NOMO-1 treated with DMSO at 0.1 percent for 48 hours (cell line): Measurements from ENCODE around the gene SMARCA2.

Experiments used
- DNase-seq: peaks from one replicate; lab custom pipeline; 2025; ENCODE audit not compliant: unreplicated experiment; lab: John Stamatoyannopoulos, UW

The SMARCA2 gene

DNA sequence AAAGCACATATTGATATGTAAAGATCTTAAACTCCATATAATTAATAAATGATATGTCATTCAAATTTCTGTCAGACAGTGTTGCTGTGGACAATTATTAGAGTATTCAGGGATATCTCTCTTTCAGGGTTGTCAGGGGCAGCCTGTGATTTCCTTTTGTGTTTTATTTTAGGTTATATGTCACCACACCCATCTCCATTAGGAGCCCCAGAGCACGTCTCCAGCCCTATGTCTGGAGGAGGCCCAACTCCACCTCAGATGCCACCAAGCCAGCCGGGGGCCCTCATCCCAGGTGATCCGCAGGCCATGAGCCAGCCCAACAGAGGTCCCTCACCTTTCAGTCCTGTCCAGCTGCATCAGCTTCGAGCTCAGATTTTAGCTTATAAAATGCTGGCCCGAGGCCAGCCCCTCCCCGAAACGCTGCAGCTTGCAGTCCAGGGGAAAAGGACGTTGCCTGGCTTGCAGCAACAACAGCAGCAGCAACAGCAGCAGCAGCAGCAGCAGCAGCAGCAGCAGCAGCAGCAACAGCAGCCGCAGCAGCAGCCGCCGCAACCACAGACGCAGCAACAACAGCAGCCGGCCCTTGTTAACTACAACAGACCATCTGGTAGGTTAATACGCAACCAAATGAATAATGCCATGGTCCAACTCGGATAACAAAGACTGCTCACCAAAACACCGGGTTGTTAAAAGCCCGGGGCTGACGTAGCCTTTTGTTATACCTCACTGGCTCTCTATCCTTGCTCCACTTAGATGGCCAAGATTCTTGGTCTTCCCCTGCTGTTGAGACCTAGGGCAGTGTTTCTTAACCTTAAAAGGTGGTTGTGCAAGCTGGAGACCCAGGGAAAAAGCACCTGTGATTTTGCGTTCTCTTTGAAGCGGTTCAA is 24.4 kb downstream of the SMARCA2 start:
- DNase-seq: no peak

DNA sequence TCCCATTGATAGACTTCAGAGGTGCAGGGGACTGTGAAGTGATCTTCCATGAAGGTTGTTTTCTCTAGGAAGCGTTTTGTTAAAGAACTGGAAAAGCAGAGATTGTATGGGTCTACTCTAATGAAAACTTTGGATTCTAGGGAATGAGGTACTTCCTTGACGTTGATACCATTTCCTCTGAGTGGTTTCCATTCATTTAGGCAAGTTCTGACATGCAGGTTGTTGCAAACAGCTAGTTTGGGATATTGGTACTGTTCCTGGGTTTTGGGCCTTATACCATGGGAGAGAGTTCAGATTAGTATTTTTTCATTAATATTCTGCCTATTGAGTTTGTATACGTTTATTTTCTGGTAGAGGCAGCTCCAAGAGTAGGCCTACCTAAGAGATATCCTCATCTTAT is 25.7 kb downstream of the SMARCA2 start:
- DNase-seq: no peak

DNA sequence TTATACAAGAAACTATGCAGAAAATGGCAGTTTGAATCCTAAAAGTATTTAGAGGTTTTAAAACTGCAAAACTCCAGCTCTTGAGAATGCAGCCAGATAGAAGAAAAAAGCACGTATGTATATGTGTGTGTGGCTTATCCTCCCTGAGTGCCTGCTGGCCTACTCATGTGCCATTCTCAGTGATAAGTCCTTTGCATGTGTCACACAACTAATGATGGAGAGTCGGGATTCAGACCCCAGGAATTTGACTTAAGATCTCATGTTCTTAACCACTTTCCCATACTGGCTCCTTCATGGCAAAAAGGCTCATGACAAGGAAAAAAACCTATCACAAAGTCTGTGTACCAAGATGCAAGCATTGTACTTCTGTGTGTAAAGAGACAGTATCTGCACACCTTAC is 26.6 kb downstream of the SMARCA2 start:
- no peak for DNase-seq

DNA sequence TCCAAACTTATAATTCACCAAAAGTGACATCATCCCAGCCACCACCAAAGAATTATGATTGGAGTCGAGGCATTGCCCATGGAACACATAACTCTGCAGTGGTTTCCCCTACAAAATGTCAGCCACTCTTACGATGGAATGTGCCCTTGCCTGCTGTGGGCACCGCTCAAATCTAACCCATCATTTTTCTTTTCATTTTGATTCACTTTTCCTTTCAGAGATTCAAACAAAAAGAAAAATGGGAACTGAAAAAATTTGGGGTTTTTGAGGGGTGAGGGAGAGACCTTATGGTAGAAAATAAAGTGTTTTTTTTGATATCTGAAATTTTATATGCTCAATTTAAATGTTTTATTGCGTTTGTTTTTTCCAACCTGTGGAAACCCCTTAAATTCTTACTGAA is 28.1 kb downstream of the SMARCA2 start:
- no peak for DNase-seq

DNA sequence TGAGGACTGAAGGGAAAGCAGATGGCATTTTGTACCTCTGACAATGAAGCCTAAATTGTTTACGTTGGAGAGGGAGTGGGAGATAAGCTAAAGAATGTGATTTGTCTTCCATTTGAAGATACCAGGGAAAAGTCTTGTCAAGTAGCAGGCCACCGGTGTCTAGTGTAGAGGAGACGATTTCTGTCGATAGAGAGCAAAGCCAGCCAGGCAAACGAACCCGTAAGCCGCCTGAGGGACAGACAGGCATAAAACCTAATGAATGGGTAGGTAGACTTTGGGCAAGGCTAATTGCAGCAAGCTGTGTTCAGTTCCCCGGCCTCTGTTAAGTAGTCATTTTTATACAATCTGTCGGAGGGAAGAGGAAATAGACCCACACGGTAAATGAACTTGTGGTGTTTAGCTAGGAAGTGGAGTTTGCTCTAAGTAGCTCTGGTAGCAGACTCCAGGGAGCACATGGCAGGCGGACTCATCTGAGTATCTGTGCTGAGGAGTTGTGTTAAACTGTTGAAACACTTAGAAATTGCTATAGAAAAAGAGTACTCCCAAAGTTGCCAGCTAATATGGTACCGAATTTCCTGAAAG is 28.8 kb downstream of the SMARCA2 start:
- DNase-seq: no peak

DNA sequence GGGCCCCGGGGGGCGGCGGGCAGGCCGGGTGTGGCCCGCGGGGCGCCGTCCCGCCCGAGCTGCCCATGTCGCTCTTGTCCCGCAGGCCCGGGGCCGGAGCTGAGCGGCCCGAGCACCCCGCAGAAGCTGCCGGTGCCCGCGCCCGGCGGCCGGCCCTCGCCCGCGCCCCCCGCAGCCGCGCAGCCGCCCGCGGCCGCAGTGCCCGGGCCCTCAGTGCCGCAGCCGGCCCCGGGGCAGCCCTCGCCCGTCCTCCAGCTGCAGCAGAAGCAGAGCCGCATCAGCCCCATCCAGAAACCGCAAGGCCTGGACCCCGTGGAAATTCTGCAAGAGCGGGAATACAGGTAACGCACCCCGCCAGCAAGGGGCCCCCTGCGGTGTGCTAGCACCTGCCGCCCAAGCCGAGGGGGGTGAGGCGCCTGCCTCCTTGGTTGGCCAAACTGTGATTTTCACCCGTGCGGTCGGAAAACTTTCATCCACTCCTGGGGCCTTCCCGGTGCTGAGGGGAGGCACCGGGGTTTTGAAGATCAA is 32.1 kb downstream of the SMARCA2 start:
- no peak for DNase-seq

DNA sequence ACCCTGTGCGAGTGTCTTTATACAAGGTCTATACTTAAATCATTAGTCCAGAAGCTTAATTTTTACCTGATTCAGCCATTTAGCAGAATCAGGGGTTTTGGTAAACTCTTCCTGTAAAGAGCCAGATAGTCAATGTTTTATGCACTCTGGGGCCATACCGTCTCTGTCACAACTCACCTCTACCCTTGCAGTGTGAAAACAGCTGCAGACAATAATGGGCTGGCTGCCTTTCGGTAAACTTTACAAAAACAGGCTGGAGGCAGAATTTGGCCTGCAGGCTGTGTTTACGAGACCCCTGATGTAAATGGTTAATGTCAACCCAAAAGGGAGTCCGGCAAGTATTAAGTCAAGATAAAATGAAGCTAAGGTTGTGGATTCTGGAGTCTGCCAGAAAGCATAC is 32.8 kb downstream of the SMARCA2 start:
- DNase-seq: no peak

DNA sequence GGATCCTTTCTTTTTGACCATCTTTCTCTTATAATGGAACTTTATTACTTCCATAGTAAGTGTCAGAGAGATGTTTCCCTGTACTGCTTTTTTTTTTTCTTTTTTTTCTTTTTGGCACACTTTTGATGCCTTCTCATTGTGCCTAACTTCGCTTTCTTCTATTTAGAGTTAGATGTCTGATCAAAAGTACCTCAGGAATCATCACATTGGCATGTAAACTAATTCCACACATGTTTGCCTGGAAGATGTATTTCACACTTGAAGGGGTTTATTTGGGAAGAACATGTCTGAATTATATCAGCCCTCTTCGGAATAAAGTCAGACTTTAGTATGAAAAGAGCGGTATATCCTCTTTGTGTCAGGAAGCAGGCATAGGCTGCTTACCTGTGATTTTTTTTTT is 35.1 kb downstream of the SMARCA2 start:
- no peak for DNase-seq

DNA sequence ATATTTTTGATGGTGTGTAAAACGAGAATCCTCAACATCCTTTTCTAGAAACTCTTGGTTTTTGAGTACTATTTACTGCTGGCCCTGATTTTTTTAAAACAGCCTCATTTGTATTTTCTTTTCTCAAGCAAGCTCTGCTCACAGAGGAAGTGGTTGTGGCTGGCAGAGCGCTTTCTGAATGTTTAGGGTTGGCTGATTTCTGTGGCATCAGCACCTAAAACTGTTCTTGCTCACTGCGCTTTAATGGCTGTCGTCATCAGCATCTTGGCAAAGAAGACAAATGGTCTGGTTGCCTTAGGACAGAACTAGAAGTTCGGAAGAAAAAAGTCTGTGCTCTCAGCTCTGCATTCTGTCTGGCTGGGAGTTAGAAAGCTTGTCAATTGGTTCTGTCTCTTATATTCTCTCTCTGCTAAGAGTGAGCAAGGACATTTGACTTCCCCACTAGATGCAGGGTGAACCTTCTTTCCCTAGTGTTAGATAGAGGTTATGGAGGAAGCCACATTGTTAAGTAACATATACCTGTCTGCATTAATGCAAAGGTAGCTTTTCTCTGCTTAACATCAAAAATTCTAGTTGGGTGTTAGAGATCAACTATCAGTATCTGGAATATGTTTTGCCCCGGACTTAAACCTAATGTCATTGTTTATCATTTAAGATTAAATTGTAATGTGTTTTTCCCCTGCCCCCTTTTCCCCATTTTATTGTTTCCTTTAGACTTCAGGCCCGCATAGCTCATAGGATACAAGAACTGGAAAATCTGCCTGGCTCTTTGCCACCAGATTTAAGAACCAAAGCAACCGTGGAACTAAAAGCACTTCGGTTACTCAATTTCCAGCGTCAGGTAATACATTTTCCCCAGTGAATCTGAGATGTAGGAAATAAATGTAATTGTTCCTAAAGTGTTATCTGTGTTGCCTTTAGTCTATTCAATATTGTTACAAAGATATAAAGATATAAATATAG is 39.0 kb downstream of the SMARCA2 start:
- no peak for DNase-seq

DNA sequence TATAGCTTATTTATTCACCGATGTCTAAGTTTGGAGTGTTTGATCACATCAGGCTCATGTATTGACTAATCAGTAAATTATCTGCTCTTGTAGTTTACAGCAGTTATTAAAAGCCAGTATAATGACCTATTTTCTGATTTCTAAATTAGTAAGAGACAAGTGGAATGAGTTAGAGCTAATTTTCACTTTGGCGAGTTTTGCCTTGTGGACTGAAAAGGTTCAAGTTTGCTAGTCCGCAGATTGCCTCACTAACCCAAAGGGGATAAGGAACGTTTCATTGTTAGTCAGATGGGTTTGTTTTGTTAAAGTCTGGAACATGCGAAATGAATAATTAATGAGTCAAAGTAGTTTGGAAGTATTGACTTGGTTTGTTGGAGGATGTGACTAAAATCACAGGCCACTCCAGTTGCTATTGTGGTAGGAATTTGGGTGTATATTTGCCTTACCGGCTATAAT is 40.1 kb downstream of the SMARCA2 start:
- DNase-seq: no peak

DNA sequence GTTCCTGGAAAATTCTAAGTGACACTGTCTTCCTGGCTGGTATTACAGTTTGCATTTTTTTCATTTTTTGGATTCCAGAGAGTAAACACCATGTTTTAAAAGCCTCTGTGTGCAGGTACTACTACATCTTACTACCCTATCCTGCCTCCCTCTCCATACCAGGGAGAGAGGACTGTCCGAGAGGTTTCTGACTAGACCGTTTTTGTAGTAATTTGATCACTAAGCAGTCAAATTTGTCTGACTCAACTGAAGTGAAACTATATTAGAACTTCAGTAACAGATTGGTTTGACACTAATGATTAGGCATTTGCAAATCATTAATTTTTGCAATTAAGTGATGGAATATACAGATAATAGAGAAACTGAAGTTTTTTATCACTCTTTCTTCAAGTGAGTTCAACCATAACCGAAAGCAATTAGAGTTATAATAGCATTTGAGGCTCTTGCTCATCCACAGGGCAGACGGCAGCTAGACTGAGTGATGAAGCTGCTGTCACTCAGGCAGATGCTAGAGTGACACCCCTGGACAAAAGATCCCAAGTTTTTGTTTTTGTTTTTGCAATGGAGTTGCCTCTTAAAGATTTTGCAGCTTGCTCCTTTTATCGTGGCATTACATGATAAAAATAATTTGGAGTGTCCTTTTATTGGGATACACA is 44.3 kb downstream of the SMARCA2 start:
- no peak for DNase-seq

DNA sequence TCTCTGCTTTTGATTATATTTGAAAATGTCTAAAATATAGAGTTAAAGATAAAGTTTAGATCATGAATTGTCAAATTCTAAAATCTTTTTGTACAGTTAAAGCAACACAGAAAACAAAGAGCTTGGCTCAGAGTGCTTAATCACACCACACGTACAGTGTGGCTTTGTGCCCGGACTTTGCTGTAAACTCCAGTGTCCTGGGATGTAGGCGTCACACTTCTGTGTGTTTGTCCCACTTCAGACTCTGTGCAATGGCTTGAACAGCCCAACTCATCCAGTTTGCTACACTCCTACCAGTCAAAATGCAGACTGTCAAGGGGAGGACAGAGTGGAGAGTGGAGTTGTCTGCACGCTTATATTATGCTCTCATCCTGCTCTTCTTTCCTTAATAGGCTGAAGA is 45.3 kb downstream of the SMARCA2 start:
- DNase-seq: no peak

DNA sequence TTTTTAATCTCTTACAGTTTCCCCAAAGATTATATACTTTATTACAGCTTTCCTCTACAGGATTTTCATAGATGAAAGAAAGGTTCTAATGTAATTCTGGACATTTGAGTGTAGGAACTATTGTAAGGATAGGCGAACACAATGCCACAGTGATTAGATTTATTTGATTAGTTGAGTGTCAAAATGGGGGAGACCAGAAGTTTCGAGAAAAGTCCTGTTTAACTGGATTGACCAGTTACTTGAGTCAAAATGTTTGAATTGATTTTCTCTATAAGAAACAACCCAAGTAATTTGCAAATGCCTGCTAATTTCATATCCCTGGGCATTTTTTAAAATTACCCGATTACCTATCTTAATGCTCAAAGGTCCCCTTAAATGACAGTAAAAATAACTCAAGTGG is 50.6 kb downstream of the SMARCA2 start:
- DNase-seq: no peak

DNA sequence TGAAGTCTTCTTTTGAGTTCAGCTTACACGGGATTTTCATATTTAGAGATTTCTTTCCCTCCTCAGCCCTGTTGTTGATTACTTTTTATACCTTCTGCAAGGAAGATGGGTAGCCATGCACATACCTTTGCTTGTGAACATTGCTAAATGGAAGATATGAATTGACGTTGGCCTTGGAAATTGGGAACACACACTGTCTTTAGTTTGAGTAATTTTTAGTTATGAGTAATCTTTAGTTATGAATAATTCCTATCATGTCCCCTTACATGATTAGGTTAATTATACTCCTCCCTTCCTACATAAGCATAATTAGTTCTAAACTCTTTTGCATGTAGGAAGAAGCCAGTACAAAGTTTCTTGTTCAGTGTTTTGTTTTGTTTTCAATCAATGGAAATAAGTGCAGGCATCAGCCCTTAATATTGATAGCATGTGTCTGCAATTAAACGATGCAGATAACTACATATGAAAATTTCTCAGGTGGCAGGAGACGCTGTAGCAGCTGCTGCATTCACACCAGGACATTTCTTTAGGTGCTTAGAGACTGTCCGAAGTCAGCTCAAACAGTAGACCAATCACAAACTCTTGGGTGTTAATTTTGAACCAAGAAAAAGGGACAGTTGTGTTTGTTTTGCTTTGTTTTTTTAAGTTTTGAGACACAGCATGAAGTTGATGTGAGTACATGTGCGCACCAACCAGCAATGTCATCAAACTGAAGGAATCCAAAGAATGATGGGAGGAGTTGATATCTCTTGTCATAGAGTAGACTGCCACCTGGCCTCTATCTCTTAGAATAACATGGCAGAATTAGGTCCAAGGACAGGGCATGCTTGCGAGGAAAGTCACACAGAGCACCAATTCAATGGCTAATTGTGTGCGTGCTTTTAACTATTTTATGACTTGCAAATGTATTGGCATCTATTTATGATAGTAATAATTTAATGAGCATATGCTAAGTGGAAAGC is 51.4 kb downstream of the SMARCA2 start:
- DNase-seq: no peak

DNA sequence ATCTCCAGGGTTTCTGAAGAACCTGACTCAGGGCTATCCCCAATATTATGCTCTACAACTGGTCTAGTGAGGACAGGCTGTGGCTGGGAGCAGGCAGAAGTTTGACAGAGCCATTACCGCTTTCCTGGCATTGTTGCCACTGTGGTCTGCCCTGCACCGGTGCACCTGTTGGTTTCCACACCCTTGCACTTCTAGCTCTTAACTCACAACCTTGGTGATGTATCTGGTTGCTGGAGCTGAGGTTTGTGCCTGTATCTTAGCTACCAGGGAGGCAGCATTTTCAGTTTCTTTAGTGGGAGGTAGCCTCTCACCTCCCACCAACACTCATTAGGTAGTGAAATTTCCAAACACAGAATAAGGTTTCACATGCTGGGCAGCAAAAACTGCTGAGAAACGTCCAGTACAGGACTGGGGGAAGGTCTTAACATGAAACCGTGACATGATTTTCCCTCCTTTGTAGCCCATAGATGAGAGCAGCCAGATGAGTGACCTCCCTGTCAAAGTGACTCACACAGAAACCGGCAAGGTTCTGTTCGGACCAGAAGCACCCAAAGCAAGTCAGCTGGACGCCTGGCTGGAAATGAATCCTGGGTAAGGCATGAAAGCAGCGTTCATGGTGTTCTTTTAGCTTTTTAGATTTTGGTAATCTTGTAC is 57.7 kb downstream of the SMARCA2 start:
- DNase-seq: no peak

DNA sequence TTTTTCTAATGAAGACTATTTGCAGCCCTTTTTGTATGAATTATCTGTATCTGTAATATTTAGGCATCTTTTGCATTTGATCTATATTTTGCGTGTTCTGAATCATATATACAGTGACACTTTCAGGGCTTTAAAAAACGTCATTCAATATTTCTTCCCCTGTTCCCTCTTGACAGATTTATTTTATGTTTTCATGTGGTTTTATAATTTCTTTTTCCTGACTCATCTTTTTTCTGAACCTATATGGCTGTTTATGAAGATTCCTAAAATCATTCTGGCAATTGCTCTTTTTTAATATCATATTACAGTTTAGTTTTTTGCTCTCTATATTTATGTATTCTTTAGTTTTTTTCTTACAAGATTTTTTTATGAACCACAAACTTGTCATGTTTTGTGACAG is 67.6 kb downstream of the SMARCA2 start:
- no peak for DNase-seq

DNA sequence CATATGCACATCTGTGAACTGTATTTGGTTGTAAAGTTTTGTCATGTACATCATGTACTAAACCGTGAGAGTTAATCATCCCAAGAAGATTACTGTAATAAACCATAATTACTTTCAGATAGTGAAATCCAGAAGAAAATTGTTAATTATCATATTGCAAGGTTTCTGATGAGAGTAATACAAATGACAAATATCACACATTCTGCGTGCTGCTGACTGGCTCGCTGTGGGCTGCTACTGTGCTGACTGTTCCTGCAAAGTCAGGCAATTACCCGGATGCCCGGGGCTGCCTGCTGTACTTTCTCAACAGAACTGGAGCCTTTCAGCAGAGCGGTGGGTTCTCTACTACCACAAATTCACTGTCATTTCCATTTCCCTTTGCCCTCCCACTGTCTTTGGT is 68.3 kb downstream of the SMARCA2 start:
- DNase-seq: no peak

DNA sequence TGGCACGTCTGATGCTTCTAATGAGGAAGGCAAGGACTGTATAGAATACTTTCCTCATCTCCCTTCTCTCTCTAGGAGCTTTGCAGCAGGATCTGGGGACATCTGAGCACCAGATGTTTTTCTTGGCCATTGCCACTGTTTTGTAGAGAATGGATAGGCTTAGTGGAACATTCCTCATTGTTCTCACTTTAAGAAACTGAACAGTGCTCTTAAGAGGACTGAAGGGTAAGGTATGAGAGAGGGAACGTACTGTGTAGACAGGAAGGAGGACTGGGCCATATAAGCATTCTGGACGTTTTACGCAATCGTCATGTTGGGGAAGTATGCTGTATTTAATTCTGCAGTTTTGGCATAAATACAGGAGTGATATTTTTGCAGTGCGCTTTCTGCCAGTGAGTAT is 70.6 kb downstream of the SMARCA2 start:
- no peak for DNase-seq

DNA sequence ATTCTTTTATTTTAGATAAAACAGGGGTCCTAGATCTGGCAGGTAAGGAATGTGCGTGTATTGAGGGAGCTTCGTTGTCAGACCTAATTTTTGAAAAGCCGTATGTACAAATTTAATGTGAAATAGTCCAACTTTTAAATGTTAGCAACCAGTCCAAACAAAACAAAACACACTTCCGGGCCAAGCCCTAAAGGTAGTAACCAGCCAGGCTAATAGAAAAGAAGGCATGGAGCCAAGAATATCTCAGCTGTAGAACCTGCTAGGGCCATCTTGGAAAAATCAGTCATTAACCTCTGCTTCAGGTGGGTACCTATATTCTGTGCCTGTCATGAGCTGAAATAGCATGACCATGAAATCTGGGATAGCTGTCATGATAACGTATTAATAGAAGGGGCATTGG is 71.0 kb downstream of the SMARCA2 start:
- DNase-seq: no peak
